AG10803 (cell line): ENCODE results near the gene RNF227.

Experiments
- DNase-seq: peaks from one replicate; pipeline ENCODE4 v3.0.0; 2010; ENCODE audit warnings: low read depth
- H3K4me3 ChIP-seq: 2 replicates; pipeline ENCODE4 v1.5.1; 2011; ENCODE audit warnings: mild to moderate bottlenecking, low read length, control low read depth
- CTCF ChIP-seq: conservative IDR thresholded peaks from 2 replicates; pipeline ENCODE4 v1.5.1; 2011; ENCODE audit warnings: mild to moderate bottlenecking, low read length, control low read depth, inconsistent platforms

The RNF227 gene

DNA sequence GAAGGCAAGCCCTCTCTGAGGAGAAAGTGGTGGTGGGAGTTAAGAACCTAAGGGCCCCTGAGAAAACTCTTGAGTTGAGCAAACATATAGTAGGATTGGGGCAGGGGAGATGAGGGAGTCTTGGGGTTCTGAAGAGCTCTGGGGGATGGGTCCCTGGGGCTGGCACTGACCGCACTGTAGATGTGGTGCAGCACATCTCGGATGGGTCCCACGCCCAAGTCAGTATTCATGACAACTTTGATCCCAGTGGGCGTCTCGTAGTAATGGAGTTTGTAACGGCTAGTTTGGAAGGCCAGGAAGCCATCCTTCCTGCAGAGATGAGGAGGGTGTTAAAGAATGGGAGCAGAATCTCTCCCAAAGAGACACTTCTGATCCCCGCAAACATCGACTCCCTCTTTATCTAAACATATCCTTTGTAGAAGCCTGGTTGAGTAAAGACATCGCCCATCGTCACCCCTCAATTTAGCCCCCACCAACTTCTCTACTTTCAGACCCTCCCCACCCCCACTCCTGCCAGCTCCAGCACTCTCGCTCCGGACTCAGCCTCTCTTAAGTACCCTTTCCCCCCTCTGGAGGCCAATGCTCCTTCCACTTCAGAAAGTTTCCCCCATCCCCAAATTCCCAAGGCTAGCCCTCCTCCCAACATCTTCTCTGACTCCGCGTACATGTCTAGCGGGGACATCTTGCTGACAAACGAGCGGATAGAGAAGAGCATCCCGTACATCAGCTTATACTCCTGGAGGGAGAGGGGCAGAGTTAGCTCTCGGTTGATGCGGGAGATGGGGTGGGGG lies 14.9 kb upstream of the RNF227 start:
- H3K4me3 ChIP-seq, result peak overlapping the region; percentile 98
- TF ChIP-seq CTCF, result no peak

DNA sequence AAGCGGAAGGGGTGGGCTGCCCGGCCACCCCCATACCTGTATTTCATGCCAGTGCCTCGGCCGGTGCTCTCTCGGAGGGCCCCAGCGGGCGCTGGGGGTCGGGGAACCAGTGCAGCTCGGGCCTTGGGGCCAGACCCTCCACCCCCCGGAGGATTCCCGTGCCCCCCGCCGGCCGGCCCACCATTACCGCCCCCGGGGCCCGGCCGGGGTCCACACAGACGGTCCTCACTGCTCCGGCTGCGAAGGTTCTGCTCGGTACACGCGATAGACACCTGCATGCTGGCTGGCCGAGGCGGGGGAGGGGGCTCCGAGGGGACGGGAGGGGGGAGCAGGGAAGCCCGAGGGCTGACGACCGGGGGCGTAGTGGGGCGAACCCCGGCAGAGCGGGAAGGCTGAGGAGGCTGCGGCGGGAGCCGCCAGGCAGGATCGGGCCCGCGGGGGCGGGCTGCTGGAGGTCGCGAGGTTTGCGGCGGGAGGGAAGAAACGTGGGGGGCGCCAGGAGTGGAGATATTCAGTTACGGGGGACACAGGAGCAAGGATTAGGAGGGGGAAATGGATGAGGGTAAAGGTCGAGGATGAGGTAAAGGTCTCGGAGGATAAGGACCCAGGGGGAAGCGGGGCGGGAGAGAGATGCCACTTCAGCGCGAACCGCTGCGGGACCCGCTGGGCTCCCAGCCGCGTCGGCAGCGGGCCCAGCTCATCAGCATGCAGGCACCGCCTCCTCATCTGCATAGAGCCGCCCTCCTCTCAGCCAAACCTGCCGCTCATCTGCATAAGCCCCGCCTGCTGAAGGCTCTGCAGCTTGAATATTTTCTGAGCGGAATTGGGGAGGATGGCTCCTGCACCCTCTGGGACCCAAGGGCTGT lies 13.3 kb upstream of the RNF227 start, which contains the start of gene KCNAB3:
Gene KCNAB3 (minus strand): TSS at position 699 of the 866 bp plus-strand sequence. CDS start 421 bp downstream, at position 278.
- DNase-seq, result peak; percentile 66
- peak within 1 kb of the TSS; percentile 98 for H3K4me3 ChIP-seq
- no peak for TF ChIP-seq CTCF

More for the DNA sequence above, 14.9 kb upstream of the RNF227 start:
- DNase-seq, result no peak

DNA sequence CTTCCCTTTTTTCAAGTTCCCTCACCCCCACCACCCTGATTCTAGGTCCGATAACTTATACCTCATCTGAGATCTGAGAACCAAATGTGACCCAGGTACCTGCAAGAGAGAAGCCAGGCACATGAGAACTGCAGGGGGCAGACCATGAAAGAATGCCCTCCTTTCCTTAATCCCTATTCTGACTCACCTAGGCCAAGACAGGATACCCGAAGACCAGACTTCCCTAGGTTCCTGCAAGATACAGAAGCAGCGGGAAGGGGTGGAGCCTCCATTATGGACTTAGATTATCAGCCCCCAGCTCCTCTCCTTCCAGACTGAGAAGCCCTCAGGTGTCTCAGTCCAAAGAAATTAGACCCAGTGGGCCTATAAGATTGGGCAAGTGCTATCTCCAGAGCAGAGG lies 11.5 kb upstream of the RNF227 start:
- no peak for TF ChIP-seq CTCF
- DNase-seq, result no peak
- no peak overlapping the region for H3K4me3 ChIP-seq

GRCh38 chr17:7922845-7923628 lies 6.9 kb upstream of the RNF227 start:
- H3K4me3 ChIP-seq, result peak overlapping the region; percentile 60
- no peak for TF ChIP-seq CTCF
- peak; percentile 78 for DNase-seq

DNA sequence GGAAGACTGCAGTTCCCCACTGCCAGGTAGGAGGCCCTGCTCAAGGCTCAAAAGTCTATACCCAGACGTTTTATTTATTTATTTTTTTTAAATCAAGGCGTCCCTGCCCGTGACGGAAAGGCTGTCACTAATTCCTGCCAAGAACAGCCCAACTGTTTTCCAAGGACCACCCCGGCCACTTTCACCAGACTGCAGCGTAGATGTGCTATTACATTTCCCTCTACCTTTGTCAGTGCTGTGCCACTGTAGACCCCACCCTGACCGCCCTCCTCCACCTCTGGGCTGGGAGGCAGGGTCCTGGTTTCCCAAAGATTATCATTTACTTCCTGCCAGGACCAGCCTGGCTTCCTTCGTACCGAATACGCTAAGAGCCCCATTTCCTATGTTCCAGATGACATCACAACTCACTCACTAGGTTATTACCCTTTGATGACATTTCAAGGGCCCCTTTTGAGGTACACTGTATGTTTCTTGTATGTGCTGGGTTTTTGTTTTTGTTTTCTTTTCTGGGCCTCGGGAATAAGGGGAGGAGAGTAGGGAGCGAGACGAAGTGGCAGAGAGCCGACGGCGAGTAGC lies 6.3 kb upstream of the RNF227 start:
- TF ChIP-seq CTCF, result no peak
- no peak for DNase-seq
- H3K4me3 ChIP-seq, result peak overlapping the region; percentile 60

DNA sequence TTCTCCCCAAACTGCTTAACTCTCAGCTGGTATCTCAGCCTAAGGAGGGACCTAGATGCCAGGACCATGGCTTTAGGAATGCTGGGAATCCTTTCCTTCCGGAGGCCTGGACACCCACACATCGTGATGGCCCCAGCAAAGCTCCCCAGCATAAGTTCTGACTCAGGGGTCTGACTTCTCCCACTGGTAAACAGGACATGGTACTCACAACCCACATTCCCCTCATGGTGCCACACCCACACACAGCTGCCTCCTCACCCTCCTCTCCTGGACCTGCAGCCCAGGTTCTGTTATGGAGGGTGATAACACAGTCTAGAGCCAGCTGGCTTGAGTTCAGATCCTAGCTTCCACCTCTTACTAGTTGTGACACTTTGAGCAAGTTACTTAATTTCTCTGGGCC lies 719 bp upstream of the RNF227 start:
- no peak for TF ChIP-seq CTCF
- no peak overlapping the region for H3K4me3 ChIP-seq

More for the DNA sequence above, 719 bp upstream of the RNF227 start:
- DNase-seq, result peak; percentile 59
